ENCODE results near the gene XPR1.

- no peak for TF ChIP-seq POLR2AphosphoS5 (IDR thresholded peaks at IDR 0.05)
- TF ChIP-seq, protein P1, sequence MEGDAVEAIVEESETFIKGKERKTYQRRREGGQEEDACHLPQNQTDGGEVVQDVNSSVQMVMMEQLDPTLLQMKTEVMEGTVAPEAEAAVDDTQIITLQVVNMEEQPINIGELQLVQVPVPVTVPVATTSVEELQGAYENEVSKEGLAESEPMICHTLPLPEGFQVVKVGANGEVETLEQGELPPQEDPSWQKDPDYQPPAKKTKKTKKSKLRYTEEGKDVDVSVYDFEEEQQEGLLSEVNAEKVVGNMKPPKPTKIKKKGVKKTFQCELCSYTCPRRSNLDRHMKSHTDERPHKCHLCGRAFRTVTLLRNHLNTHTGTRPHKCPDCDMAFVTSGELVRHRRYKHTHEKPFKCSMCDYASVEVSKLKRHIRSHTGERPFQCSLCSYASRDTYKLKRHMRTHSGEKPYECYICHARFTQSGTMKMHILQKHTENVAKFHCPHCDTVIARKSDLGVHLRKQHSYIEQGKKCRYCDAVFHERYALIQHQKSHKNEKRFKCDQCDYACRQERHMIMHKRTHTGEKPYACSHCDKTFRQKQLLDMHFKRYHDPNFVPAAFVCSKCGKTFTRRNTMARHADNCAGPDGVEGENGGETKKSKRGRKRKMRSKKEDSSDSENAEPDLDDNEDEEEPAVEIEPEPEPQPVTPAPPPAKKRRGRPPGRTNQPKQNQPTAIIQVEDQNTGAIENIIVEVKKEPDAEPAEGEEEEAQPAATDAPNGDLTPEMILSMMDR (IDR thresholded peaks at IDR 0.05): no peak
These were observed 1.5 kb downstream of the XPR1 start for GRCh38 chr1:180633057-180634056.
